Esophagus muscularis mucosa (tissue), 4 donors: Measurements from ENCODE around the gene PTPRN2. TPM values are rescaled to one million over a fixed set of nuclear protein-coding genes. Genes with fewer than 3 reads are reported as not detected.

ENCODE experiments used
- DNase-seq: peaks from one replicate; pipeline ENCODE4 v3.0.0-alpha.2; 2017; ENCODE audit errors: extremely low spot score
- H3K27ac ChIP-seq, 4 donors: fragments of 200-600 bp; sonication (generic); replicated peaks in 1 of 4; 1 replicate in 3 of 4; 2 replicates in 1 of 4; pipeline ENCODE4 v1.5.1; 2016 to 2019; ENCODE audit warnings: mild to moderate bottlenecking in 1 of 4
- H3K27me3 ChIP-seq, 4 donors: fragments of 200-600 bp; sonication (generic); one replicate each; pipeline versions ENCODE4 v1.5.1 to v1.6.0; 2016 to 2019
- H3K36me3 ChIP-seq, 4 donors: fragments of 200-600 bp; sonication (generic); one replicate each; pipeline ENCODE4 v1.5.1; 2016 to 2019
- H3K4me1 ChIP-seq, 4 donors: fragments of 200-600 bp; sonication (generic); one replicate each; pipeline ENCODE4 v1.5.1; 2016 to 2019
- H3K4me3 ChIP-seq, 4 donors: fragments of 200-600 bp; sonication (generic); 1 replicate in 2 of 4; 2 replicates in 2 of 4; pipeline ENCODE4 v1.5.1; 2016 to 2019; ENCODE audit warnings: mild to moderate bottlenecking in 4 of 4, moderate library complexity in 1 of 4
- H3K9me3 ChIP-seq, 4 donors: fragments of 200-600 bp; sonication (generic); 1 replicate in 3 of 4; 2 replicates in 1 of 4; pipeline ENCODE4 v1.5.1; 2016 to 2019
- EP300 ChIP-seq: sonication (generic); formaldehyde crosslinking; IDR thresholded peaks from one replicate; pipeline ENCODE4 v1.6.1; 2017; ENCODE audit warnings: antibody characterized with exemption
- POLR2A ChIP-seq: fragments of 450-650 bp; IDR thresholded peaks from one replicate; pipeline ENCODE4 v1.6.1; 2017; ENCODE audit warnings: antibody characterized with exemption, moderate library complexity, mild to moderate bottlenecking, low read depth
- POLR2AphosphoS5 ChIP-seq, 2 donors: sonication (generic); formaldehyde crosslinking; IDR thresholded peaks; one replicate each; pipeline ENCODE4 v1.6.1; 2017; ENCODE audit warnings: antibody characterized with exemption in 2 of 2
- WGBS: methylation state at CpG from one replicate; pipeline ENCODE4 v1.1.5; 2018; 5-methylcytosine and 5-hydroxymethylcytosine counted together
- intact Hi-C: fragments of 100-400 bp; cut with DNase I; formaldehyde crosslinking; loops from one replicate; pipeline ENCODE4 v1.15.1; 2023
- total RNA-seq, 4 donors: library from RNA; depleted of rRNA; stranded (reverse); fragments of >200 nt; gene quantifications; one replicate each; pipeline versions ENCODE4 v1.1.0 to v1.2.1, GENCODE V29; 2016
- TF ChIP-seq, protein P1 (sequence below), 3 experiments: fragments of 200-600 bp in 2 of 3; fragments of 450-650 bp in 1 of 3; sonication (generic) in 2 of 3; IDR thresholded peaks; one replicate each; pipeline ENCODE4 v1.5.1; 2017 to 2019; ENCODE audit warnings: antibody characterized with exemption in 3 of 3, mild to moderate bottlenecking in 2 of 3, moderate library complexity in 1 of 3

Gene PTPRN2
- total RNA-seq, 4 donors from 2014 or later = 2.1 to 3.1 (median 3.1) TPM

DNA sequence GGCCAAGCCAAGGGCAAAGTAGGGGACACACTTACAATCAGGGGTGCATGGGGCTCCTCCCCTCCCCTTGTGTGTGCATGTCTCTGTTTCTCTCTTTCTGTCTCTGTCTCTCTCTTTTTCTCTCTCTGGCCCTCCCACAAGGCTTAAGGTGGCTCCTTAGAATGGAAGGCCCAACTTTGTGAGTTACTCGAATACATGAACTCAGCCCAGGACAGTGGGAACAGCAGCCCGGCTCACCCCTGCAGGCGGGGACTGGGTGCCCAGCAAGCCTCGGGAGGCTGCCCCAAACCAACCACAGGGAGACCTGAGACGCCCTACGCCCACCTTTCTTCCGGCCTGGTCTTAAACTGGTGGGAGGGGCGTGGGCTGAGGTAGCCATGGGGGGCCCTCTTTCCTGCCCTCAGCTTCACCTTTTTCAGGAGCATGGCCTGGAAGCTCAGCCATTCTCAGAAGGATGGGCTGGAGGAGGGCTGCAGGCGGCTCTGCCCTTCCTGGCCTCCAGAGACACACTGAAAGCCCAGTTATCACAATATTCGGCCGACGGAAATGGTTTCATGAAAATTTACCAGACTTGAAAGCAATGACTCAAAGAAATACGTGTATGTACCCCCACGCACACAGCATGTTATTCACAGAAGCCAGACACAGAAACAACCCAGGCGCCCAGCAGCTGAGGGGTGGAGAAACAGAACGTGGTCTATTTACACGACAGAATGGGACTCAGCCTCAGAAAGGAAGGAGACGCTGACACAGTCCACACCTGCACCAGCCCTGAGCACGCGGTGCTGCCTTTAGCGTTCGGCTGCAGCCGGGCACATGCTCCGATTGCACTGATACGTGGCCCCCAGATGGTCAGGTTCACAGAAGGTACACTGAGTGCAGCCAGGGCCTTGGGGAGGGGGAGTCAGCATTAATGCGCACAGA lies 229.5 kb downstream of the PTPRN2 start:
- Histone ChIP-seq H3K27me3 (peaks cover 0 to 45% (median 0%) of the 10 kb centered on the region in 4 donors), H3K4me1 (no peaks in the 10 kb centered on the region), H3K36me3 (no peaks in the 10 kb centered on the region), H3K9me3 (peaks cover 0 to 21% (median 15%) of the 10 kb centered on the region in 4 donors), H3K27ac (no peak overlapping the region), H3K4me3 (no peak overlapping the region)
- DNase-seq = no peak
- TF ChIP-seq, protein P1, sequence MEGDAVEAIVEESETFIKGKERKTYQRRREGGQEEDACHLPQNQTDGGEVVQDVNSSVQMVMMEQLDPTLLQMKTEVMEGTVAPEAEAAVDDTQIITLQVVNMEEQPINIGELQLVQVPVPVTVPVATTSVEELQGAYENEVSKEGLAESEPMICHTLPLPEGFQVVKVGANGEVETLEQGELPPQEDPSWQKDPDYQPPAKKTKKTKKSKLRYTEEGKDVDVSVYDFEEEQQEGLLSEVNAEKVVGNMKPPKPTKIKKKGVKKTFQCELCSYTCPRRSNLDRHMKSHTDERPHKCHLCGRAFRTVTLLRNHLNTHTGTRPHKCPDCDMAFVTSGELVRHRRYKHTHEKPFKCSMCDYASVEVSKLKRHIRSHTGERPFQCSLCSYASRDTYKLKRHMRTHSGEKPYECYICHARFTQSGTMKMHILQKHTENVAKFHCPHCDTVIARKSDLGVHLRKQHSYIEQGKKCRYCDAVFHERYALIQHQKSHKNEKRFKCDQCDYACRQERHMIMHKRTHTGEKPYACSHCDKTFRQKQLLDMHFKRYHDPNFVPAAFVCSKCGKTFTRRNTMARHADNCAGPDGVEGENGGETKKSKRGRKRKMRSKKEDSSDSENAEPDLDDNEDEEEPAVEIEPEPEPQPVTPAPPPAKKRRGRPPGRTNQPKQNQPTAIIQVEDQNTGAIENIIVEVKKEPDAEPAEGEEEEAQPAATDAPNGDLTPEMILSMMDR (IDR thresholded peaks at IDR 0.05) = no peak
- TF ChIP-seq POLR2A (no peak), EP300 (no peak), POLR2AphosphoS5 (IDR thresholded peaks at IDR 0.05) (no peak)
- 84% methylated on average over 26 of the region's 26 CpGs for WGBS
- intact Hi-C loops = no loop called here

DNA sequence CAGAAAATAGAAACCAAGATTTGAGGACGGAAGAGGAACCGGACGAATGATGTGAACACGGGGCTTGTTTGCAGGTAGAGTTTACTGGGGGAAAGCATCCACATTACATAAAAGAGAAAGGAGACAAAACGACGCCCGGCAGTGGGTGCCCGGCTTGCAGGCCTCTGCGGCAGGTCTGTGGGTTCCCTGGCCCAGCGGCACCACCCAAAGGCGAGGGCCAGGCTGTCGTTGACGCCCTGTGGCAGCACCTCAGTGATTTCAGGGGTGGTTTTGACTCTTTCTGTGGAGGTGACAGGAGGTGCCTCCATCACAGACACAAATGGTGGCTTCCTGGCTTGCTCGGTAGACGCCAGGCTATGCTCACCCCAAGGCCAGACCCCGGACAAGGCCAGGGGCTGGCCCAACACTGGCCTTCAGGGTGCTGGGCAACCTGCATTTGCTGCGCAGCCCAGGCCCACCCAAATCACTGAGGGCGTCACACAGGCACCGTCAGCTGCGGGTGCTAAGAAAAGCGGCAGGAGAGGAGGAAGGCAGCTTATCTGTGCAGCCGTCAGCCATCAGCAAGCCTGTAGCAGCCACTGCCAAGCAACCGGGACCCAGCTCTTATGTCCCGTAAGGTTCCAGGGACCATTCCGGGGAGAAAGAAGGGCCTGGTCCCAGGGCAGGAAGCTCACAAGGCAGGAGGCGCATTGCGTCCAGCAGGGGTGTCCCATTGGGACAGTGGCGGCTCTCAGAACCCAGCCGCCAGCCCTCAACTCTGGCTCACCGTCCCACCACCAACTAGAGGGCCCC lies 230.3 kb downstream of the PTPRN2 start:
- Histone ChIP-seq H3K27me3 (peaks cover 0 to 37% (median 0%) of the 10 kb centered on the region in 4 donors), H3K4me1 (no peaks in the 10 kb centered on the region), H3K9me3 (peaks cover 0 to 21% (median 15%) of the 10 kb centered on the region in 4 donors), H3K27ac (no peak overlapping the region), H3K4me3 (no peak overlapping the region), H3K36me3 (no peaks in the 10 kb centered on the region)
- DNase-seq = no peak
- intact Hi-C loops = no loop called here
- 81% methylated on average over 25 of the region's 30 CpGs for WGBS
- no peak for TF ChIP-seq POLR2AphosphoS5 (IDR thresholded peaks at IDR 0.05)
- TF ChIP-seq POLR2A = no peak
- no peak for TF ChIP-seq EP300
- TF ChIP-seq, protein P1 (IDR thresholded peaks at IDR 0.05) = no peak

DNA sequence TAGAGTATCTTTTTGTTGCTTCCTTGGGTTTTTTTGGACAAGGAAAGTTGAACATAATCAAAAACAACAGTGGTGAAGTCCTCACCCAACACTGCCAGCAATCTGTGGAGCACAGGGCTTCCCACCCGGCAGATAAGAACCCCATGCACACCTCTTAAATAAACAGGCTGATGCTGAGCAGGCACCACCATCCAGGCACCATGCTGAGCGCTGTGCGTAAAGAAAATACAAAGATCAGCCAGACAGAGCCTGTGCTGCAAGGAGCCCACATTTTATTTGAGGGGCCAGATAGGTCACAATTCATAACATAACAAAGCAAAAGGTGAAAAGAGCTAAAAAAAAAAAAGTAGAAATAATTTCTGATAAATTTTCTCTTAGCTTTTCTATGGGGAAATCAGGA lies 231.2 kb downstream of the PTPRN2 start:
- H3K4me1 ChIP-seq = no peaks in the 10 kb centered on the region
- H3K36me3 ChIP-seq = no peaks in the 10 kb centered on the region
- H3K9me3 ChIP-seq = peaks cover 0 to 21% (median 15%) of the 10 kb centered on the region in 4 donors
- no peak overlapping the region for H3K4me3 ChIP-seq
- no peak for DNase-seq
- no peak overlapping the region for H3K27ac ChIP-seq
- WGBS = 53% methylated on average over 3 of the region's 3 CpGs
- intact Hi-C loops = no loop called here
- peaks cover 0 to 37% (median 0%) of the 10 kb centered on the region in 4 donors for H3K27me3 ChIP-seq
- TF ChIP-seq POLR2A (no peak), EP300 (no peak), POLR2AphosphoS5 (IDR thresholded peaks at IDR 0.05) (no peak)
- TF ChIP-seq, protein P1 (IDR thresholded peaks at IDR 0.05) = no peak

DNA sequence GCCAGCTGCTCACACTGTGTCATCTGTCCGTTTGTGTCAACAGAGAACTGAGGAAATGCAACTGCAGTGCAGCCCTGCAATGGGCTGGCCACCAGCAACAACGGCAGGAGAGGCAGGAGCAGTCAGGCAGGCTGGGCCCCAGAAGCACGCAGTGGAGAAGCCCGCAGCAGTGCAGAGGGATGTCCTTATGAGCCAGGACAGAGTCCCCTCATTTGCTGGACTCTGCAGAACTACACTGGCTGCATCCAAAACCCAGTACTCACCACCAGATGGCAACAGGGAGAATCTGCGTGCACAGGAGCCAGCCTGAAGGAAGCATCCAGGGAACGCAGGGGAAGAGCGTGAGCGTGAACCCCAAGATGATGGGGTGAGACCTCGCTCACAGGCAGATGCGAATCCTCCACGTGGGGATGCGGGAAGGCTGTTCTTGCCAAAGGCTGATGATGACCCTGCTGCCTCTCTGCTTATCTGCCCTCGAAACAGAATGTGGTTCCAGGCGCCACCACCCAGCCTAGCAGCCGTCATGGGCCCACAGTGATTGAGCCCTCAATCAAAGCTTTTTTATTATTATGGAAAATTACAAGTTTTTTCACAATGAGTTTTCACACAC lies 232.1 kb downstream of the PTPRN2 start:
- peaks cover 0 to 21% (median 15%) of the 10 kb centered on the region in 4 donors for H3K9me3 ChIP-seq
- no peak overlapping the region for H3K4me3 ChIP-seq
- intact Hi-C loops = no loop called here
- TF ChIP-seq POLR2AphosphoS5 (IDR thresholded peaks at IDR 0.05) (no peak), EP300 (no peak), POLR2A (no peak)
- TF ChIP-seq, protein P1 (IDR thresholded peaks at IDR 0.05) = no peak
- DNase-seq = no peak
- no peaks in the 10 kb centered on the region for H3K36me3 ChIP-seq
- peaks cover 0 to 37% (median 0%) of the 10 kb centered on the region in 4 donors for H3K27me3 ChIP-seq
- 74% methylated on average over 15 of the region's 15 CpGs for WGBS
- no peak overlapping the region for H3K27ac ChIP-seq
- H3K4me1 ChIP-seq = no peaks in the 10 kb centered on the region
